ENCODE results near the gene TCERG1L.
"Not testable (repeated sequence)": the region's sequence is repeated elsewhere in the genome, so short reads cannot be mapped to it uniquely, and the experiment has no call there.

The TCERG1L gene

GRCh38 chr10:131178521-131179331 is 132.8 kb downstream of the TCERG1L start:
- no peaks in the 10 kb centered on the region for H3K79me2 ChIP-seq (ENCODE audit: insufficient read depth, low read length)

GRCh38 chr10:131177431-131178327 is 133.8 kb downstream of the TCERG1L start:
- H3K4me3 ChIP-seq (ENCODE audit: low read length, poor library complexity, severe bottlenecking): no peak overlapping the region
- no peaks in the 10 kb centered on the region for H3K36me3 ChIP-seq (ENCODE audit: insufficient read depth, low read length)

More at GRCh38 chr10:131178521-131179331, 132.8 kb downstream of the TCERG1L start:
- Histone ChIP-seq H3K9ac (ENCODE audit: low read depth, low read length, poor library complexity, severe bottlenecking) (no peak overlapping the region), H3K4me1 (ENCODE audit: insufficient read depth, low read length, poor library complexity, severe bottlenecking) (no peaks in the 10 kb centered on the region), H3K4me3 (ENCODE audit: low read length, poor library complexity, severe bottlenecking) (no peak overlapping the region), H3K27me3 (ENCODE audit: insufficient read depth, low read length, poor library complexity, severe bottlenecking) (no peaks in the 10 kb centered on the region), H3K4me2 (ENCODE audit: low read depth, low read length, poor library complexity, severe bottlenecking) (no peak overlapping the region), H3K9me2 (replicated peaks; ENCODE audit: low read depth, low read length) (no peaks in the 10 kb centered on the region), H3F3A (ENCODE audit: low read depth) (no peaks in the 10 kb centered on the region), H2AFZ (ENCODE audit: low read length) (no peak overlapping the region), H4K20me1 (ENCODE audit: insufficient read depth, low read length, poor library complexity, severe bottlenecking) (no peaks in the 10 kb centered on the region), H3K36me3 (ENCODE audit: insufficient read depth, low read length) (no peaks in the 10 kb centered on the region), H3K9me3 (ENCODE audit: insufficient read depth, low read depth, low read length) (peaks cover 24% of the 10 kb centered on the region; the same call in 1 of the 2 replicates)
- TF ChIP-seq, protein P1, sequence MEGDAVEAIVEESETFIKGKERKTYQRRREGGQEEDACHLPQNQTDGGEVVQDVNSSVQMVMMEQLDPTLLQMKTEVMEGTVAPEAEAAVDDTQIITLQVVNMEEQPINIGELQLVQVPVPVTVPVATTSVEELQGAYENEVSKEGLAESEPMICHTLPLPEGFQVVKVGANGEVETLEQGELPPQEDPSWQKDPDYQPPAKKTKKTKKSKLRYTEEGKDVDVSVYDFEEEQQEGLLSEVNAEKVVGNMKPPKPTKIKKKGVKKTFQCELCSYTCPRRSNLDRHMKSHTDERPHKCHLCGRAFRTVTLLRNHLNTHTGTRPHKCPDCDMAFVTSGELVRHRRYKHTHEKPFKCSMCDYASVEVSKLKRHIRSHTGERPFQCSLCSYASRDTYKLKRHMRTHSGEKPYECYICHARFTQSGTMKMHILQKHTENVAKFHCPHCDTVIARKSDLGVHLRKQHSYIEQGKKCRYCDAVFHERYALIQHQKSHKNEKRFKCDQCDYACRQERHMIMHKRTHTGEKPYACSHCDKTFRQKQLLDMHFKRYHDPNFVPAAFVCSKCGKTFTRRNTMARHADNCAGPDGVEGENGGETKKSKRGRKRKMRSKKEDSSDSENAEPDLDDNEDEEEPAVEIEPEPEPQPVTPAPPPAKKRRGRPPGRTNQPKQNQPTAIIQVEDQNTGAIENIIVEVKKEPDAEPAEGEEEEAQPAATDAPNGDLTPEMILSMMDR (conservative IDR thresholded peaks at IDR 0.05; ENCODE audit: low read length): no peak
- no peak for TF ChIP-seq EZH2phosphoT487 (IDR thresholded peaks at IDR 0.05; ENCODE audit: borderline replicate concordance)

DNA sequence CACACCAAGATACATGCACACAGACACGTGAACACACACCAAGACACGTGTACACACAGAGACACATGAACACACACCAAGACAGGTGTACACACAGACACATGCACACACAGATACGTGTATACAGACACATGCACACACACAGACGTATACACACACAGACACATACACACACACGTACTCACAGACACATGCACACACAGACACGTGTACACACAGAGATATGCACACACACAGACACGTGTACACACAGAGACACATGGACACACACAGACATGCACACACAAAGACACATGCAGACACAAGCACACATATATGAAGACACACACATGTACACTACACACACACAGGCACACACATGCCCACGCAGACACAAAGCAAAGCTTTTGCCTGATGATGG is 134.6 kb downstream of the TCERG1L start:
- Histone ChIP-seq H3F3A (ENCODE audit: low read depth) (no peaks in the 10 kb centered on the region), H3K4me2 (ENCODE audit: low read depth, low read length, poor library complexity, severe bottlenecking) (no peak overlapping the region)
- TF ChIP-seq EZH2phosphoT487 (IDR thresholded peaks at IDR 0.05; ENCODE audit: borderline replicate concordance): no peak
- TF ChIP-seq, protein P1 (conservative IDR thresholded peaks at IDR 0.05; ENCODE audit: low read length): no peak

More at GRCh38 chr10:131177431-131178327, 133.8 kb downstream of the TCERG1L start:
- Histone ChIP-seq H4K20me1 (ENCODE audit: insufficient read depth, low read length, poor library complexity, severe bottlenecking) (no peaks in the 10 kb centered on the region), H2AFZ (ENCODE audit: low read length) (no peak overlapping the region), H3K9me3 (ENCODE audit: insufficient read depth, low read depth, low read length) (peaks cover 24% of the 10 kb centered on the region; the same call in 1 of the 2 replicates), H3K9ac (ENCODE audit: low read depth, low read length, poor library complexity, severe bottlenecking) (no peak overlapping the region), H3K4me1 (ENCODE audit: insufficient read depth, low read length, poor library complexity, severe bottlenecking) (no peaks in the 10 kb centered on the region), H3K79me2 (ENCODE audit: insufficient read depth, low read length) (no peaks in the 10 kb centered on the region), H3F3A (ENCODE audit: low read depth) (no peaks in the 10 kb centered on the region), H3K4me2 (ENCODE audit: low read depth, low read length, poor library complexity, severe bottlenecking) (no peak overlapping the region), H3K27me3 (ENCODE audit: insufficient read depth, low read length, poor library complexity, severe bottlenecking) (no peaks in the 10 kb centered on the region), H3K9me2 (replicated peaks; ENCODE audit: low read depth, low read length) (no peaks in the 10 kb centered on the region)
- TF ChIP-seq, protein P1 (conservative IDR thresholded peaks at IDR 0.05; ENCODE audit: low read length): no peak
- no peak for TF ChIP-seq EZH2phosphoT487 (IDR thresholded peaks at IDR 0.05; ENCODE audit: borderline replicate concordance)

DNA sequence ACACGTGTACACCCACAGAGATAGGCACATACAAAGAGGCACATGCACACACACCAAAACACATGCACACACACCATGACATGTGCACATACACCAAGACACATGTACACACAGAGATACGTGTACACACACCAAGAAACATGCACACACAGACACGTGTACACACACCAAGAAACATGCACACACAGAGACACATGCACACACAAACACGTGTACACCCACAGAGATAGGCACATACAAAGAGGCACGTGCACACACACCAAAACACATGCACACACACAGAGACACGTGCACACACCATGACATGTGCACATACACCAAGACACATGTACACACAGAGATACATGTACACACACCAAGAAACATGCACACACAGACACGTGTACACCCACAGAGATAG is 135.2 kb downstream of the TCERG1L start:
- not testable (repeated sequence) for H3K9me2 ChIP-seq (replicated peaks; ENCODE audit: low read depth, low read length); H3K36me3 ChIP-seq (ENCODE audit: insufficient read depth, low read length); H4K20me1 ChIP-seq (ENCODE audit: insufficient read depth, low read length, poor library complexity, severe bottlenecking); H3K9ac ChIP-seq (ENCODE audit: low read depth, low read length, poor library complexity, severe bottlenecking); H3K4me1 ChIP-seq (ENCODE audit: insufficient read depth, low read length, poor library complexity, severe bottlenecking); H3K4me2 ChIP-seq (ENCODE audit: low read depth, low read length, poor library complexity, severe bottlenecking); H3K27me3 ChIP-seq (ENCODE audit: insufficient read depth, low read length, poor library complexity, severe bottlenecking); H3K79me2 ChIP-seq (ENCODE audit: insufficient read depth, low read length); H2AFZ ChIP-seq (ENCODE audit: low read length); H3K4me3 ChIP-seq (ENCODE audit: low read length, poor library complexity, severe bottlenecking); H3F3A ChIP-seq (ENCODE audit: low read depth)
- peaks cover 24% of the 10 kb centered on the region; the same call in 1 of the 2 replicates for H3K9me3 ChIP-seq (ENCODE audit: insufficient read depth, low read depth, low read length)

More for the DNA sequence above, 134.6 kb downstream of the TCERG1L start:
- Histone ChIP-seq H2AFZ (ENCODE audit: low read length) (no peak overlapping the region), H3K9me2 (replicated peaks; ENCODE audit: low read depth, low read length) (no peaks in the 10 kb centered on the region), H3K79me2 (ENCODE audit: insufficient read depth, low read length) (no peaks in the 10 kb centered on the region), H3K9me3 (ENCODE audit: insufficient read depth, low read depth, low read length) (peaks cover 24% of the 10 kb centered on the region; the same call in 1 of the 2 replicates), H4K20me1 (ENCODE audit: insufficient read depth, low read length, poor library complexity, severe bottlenecking) (no peaks in the 10 kb centered on the region), H3K4me3 (ENCODE audit: low read length, poor library complexity, severe bottlenecking) (no peak overlapping the region), H3K9ac (ENCODE audit: low read depth, low read length, poor library complexity, severe bottlenecking) (no peak overlapping the region), H3K4me1 (ENCODE audit: insufficient read depth, low read length, poor library complexity, severe bottlenecking) (no peaks in the 10 kb centered on the region), H3K27me3 (ENCODE audit: insufficient read depth, low read length, poor library complexity, severe bottlenecking) (no peaks in the 10 kb centered on the region), H3K36me3 (ENCODE audit: insufficient read depth, low read length) (no peaks in the 10 kb centered on the region)
